B cell (primary cell): ENCODE data around the gene PNPLA1. TPM values are rescaled to one million over a fixed set of nuclear protein-coding genes. Genes with fewer than 3 reads are reported as not detected.

Experiments
- ATAC-seq: fragments of 200-7000 bp; cut with Tn5 transposase; one replicate; pipeline ENCODE4 v1.10.0; 2021; ENCODE audit warnings: low read depth, mild to moderate bottlenecking, moderate number of reproducible peaks, moderate library complexity
- CTCF ChIA-PET: fragments of 350-600 bp; sonication (Branson Sonifier 250); formaldehyde crosslinking; loops from one replicate; lab custom pipeline; 2021; ENCODE audit warnings: antibody characterized with exemption, inconsistent platforms; lab: Charles Lee
- POLR2A ChIA-PET: fragments of 350-600 bp; sonication (Branson Sonifier 250); formaldehyde crosslinking; loops from one replicate; lab custom pipeline; 2021; ENCODE audit warnings: antibody characterized with exemption; lab: Charles Lee
- DNase-seq: peaks from one replicate; pipeline ENCODE4 v3.0.0; 2013
- H2AFZ ChIP-seq: 2 replicates; pipeline ENCODE4 v1.6.1; 2012; ENCODE audit warnings: mild to moderate bottlenecking, low read depth, low read length; ENCODE audit not compliant: insufficient read depth, poor library complexity, severe bottlenecking
- H3K27ac ChIP-seq, 2 donors: 1 replicate in 1 of 2; 2 replicates in 1 of 2; pipeline ENCODE4 v1.5.1; 2012 to 2013; ENCODE audit warnings: low read length in 2 of 2, mild to moderate bottlenecking in 2 of 2, moderate library complexity in 1 of 2
- H3K27me3 ChIP-seq, 4 experiments: fragments of 200-600 bp in 1 of 4; sonication (generic) in 1 of 4; replicated peaks in 1 of 4; 1 replicate in 2 of 4; 2 replicates in 2 of 4; pipeline versions ENCODE4 v1.6.1 to v1.7.0; 2013 to 2016; ENCODE audit warnings: low read length in 3 of 4, mild to moderate bottlenecking in 2 of 4, mixed read lengths in 1 of 4, moderate library complexity in 1 of 4; ENCODE audit not compliant: insufficient read depth in 4 of 4, control insufficient read depth in 3 of 4; ENCODE audit errors: control extremely low read depth in 1 of 4
- H3K36me3 ChIP-seq, 2 experiments: replicated peaks in 1 of 2; 1 replicate in 1 of 2; 2 replicates in 1 of 2; pipeline versions ENCODE4 v1.6.1 to v1.7.1; 2013; ENCODE audit warnings: low read length in 1 of 2; ENCODE audit not compliant: insufficient read depth in 2 of 2, control insufficient read depth in 1 of 2; ENCODE audit errors: control extremely low read depth in 1 of 2, extremely low read depth in 1 of 2
- H3K4me1 ChIP-seq, 2 donors: fragments of 200-600 bp in 1 of 2; sonication (generic) in 1 of 2; 1 replicate in 1 of 2; 2 replicates in 1 of 2; pipeline versions ENCODE4 v1.5.1 to v1.6.1; 2013 to 2017; ENCODE audit warnings: low read length in 2 of 2; ENCODE audit not compliant: control insufficient read depth in 2 of 2, insufficient read depth in 2 of 2
- H3K4me2 ChIP-seq: replicated peaks from 2 replicates; pipeline ENCODE3; 2012; ENCODE audit warnings: mild to moderate bottlenecking, low read depth, low read length; ENCODE audit not compliant: poor library complexity, severe bottlenecking
- H3K4me3 ChIP-seq, 5 experiments: fragments of 200-600 bp in 1 of 5; sonication (generic) in 1 of 5; 1 replicate in 3 of 5; 2 replicates in 2 of 5; pipeline versions ENCODE4 v1.5.1 to v1.7.0; 2011 to 2016; ENCODE audit warnings: low read length in 4 of 5, mild to moderate bottlenecking in 4 of 5, low read depth in 2 of 5, control low read depth in 1 of 5, moderate library complexity in 1 of 5; ENCODE audit not compliant: insufficient read depth in 1 of 5; ENCODE audit errors: control extremely low read depth in 1 of 5, extremely low read depth in 1 of 5
- H3K79me2 ChIP-seq: fragments of 200-600 bp; sonication (generic); one replicate; pipeline ENCODE4 v1.6.0; 2016; ENCODE audit warnings: low read length; ENCODE audit not compliant: control insufficient read depth, insufficient read depth
- H3K9ac ChIP-seq: fragments of 200-600 bp; sonication (generic); 2 replicates; pipeline ENCODE4 v1.6.1; 2017; ENCODE audit warnings: mild to moderate bottlenecking, low read length, moderate library complexity
- H3K9me3 ChIP-seq, 3 donors: one replicate each; pipeline versions ENCODE4 v1.6.1 to v1.7.1; 2013; ENCODE audit warnings: low read length in 2 of 3; ENCODE audit not compliant: control insufficient read depth in 2 of 3, insufficient read depth in 1 of 3; ENCODE audit errors: control extremely low read depth in 1 of 3
- H4K20me1 ChIP-seq: 2 replicates; pipeline ENCODE4 v1.6.0; 2012; ENCODE audit warnings: mild to moderate bottlenecking, low read length; ENCODE audit not compliant: insufficient read depth, control insufficient read depth, poor library complexity, severe bottlenecking
- H3K27ac Mint-ChIP-seq: one replicate; pipeline ENCODE4 v1.8.0; 2021; ENCODE audit warnings: mixed read lengths
- H3K27me3 Mint-ChIP-seq: one replicate; pipeline ENCODE4 v1.8.0; 2021; ENCODE audit warnings: mixed read lengths
- H3K4me1 Mint-ChIP-seq: one replicate; pipeline ENCODE4 v1.8.0; 2021; ENCODE audit warnings: mixed read lengths
- H3K4me3 Mint-ChIP-seq: one replicate; pipeline ENCODE4 v1.8.0; 2021; ENCODE audit warnings: mixed read lengths
- H3K9me3 Mint-ChIP-seq: one replicate; pipeline ENCODE4 v1.8.0; 2022; ENCODE audit warnings: mixed read lengths; ENCODE audit not compliant: insufficient read depth
- CTCF ChIP-seq: fragments of 200-600 bp; IDR thresholded peaks from one replicate; pipeline ENCODE4 v1.8.0; 2022; ENCODE audit warnings: antibody characterized with exemption, mild to moderate bottlenecking
- EZH2 ChIP-seq: IDR thresholded peaks from 2 replicates; pipeline ENCODE4 v1.6.1; 2012; ENCODE audit warnings: borderline replicate concordance, low read depth, mild to moderate bottlenecking, moderate library complexity, low read length; ENCODE audit not compliant: insufficient read depth, poor library complexity, severe bottlenecking
- WGBS: methylation state at CpG from one replicate; pipeline ENCODE4 v1.1.5; 2013; ENCODE audit warnings: missing lambda C conversion rate; ENCODE audit not compliant: insufficient coverage; 5-methylcytosine and 5-hydroxymethylcytosine counted together
- intact Hi-C: fragments of 100-400 bp; cut with micrococcal nuclease; formaldehyde crosslinking; loops from one replicate; pipeline ENCODE4 v1.10.0; 2022
- polyA plus RNA-seq: library from polyadenylated mRNA; depleted of rRNA; stranded (reverse); fragments of >200 nt; gene quantifications from 2 replicates; pipeline ENCODE4 v1.2.3, GENCODE V29; 2012
- total RNA-seq, 2 donors: library from RNA; stranded (reverse); fragments of 120-200 nt in 1 of 2; gene quantifications; 1 replicate in 1 of 2; 2 replicates in 1 of 2; pipeline versions ENCODE4 v1.2.3 to v1.2.4, GENCODE V29; 2013 to 2022

PNPLA1 gene
- total and polyA plus RNA-seq, 2 donors (not counting 1 experiment from before 2014, with no cell fraction given): 0.12 TPM; not detected in 1

DNA sequence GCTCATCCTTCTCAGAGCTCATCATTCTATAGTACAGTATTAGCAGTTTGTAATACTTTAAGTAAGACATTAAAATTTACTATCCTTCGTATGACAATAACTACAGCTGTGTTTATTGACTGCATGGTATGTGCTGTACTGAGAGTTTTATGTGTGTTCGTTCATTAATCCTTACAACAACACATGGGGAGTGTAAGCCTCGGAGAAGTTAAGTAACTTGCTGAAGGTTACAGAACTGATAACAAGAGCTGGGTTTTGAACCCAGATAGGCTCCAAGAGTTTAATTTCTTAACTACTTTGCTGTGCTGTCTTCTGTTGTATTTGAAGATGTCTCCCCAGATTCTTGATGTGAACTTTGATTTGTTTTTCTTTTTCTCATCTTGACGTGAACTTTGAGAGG lies 49.6 kb upstream of the PNPLA1 start:
- Histone ChIP-seq H3K36me3 (peaks cover 5 to 73% of the 10 kb centered on the region in 2 experiments), H3K4me3 (no peak overlapping the region), H3K27ac (no peak overlapping the region), H4K20me1 (no peaks in the 10 kb centered on the region), H3K9me3 (no peaks in the 10 kb centered on the region), H3K9ac (no peak overlapping the region), H3K27me3 (no peaks in the 10 kb centered on the region), H3K79me2 (no peaks in the 10 kb centered on the region), H3K4me1 (no peaks in the 10 kb centered on the region), H3K4me2 (no peak overlapping the region), H2AFZ (no peak overlapping the region)
- TF ChIP-seq CTCF (no peak), EZH2 (no peak)
- POLR2A ChIA-PET: no interaction called here
- no peak overlapping the region for H3K27ac Mint-ChIP-seq
- no peaks in the 10 kb centered on the region for H3K27me3 Mint-ChIP-seq
- intact Hi-C loops: no loop called here
- no CpG with 5 or more reads among the region's 4 CpGs for WGBS
- CTCF ChIA-PET: no interaction called here
- ATAC-seq (no peak), DNase-seq (no peak)
- no peaks in the 10 kb centered on the region for H3K9me3 Mint-ChIP-seq
- H3K4me3 Mint-ChIP-seq: no peak overlapping the region
- H3K4me1 Mint-ChIP-seq: no peaks in the 10 kb centered on the region

DNA sequence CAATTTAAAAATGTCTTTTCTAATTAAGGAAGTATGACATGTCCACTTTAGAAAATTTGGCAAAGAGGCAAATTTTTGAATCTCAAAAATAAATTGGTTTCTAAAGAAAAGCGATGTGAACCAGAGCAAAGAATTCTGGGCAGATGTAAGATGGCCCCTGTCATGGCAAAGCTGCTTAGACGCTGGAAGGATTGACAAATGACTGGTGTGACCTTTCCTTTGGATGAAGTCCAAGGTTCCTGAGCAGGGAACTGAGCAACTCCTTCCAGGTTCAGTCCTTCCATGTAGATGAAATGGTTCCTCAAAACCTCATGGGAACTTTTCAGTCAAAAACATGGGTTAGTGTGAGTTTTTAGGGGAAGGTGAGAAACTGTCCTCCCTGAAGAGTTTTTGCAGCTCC lies 48.2 kb upstream of the PNPLA1 start:
- DNase-seq: no peak
- intact Hi-C loops: no loop called here
- POLR2A ChIA-PET: no interaction called here
- 100% methylated on average over 1 of the region's 2 CpGs for WGBS
- no peaks in the 10 kb centered on the region for H3K9me3 Mint-ChIP-seq
- H3K27ac Mint-ChIP-seq: no peak overlapping the region
- TF ChIP-seq CTCF (no peak), EZH2 (no peak)
- no peak overlapping the region for H3K4me2 ChIP-seq
- no peaks in the 10 kb centered on the region for H3K79me2 ChIP-seq
- ATAC-seq: no peak
- H3K9ac ChIP-seq: no peak overlapping the region
- no peak overlapping the region for H3K4me3 ChIP-seq
- H3K27me3 ChIP-seq: no peaks in the 10 kb centered on the region
- no peak overlapping the region for H3K27ac ChIP-seq
- no peak overlapping the region for H2AFZ ChIP-seq
- H4K20me1 ChIP-seq: no peaks in the 10 kb centered on the region
- no peaks in the 10 kb centered on the region for H3K9me3 ChIP-seq
- no peak overlapping the region for H3K4me3 Mint-ChIP-seq
- no peaks in the 10 kb centered on the region for H3K27me3 Mint-ChIP-seq
- peaks cover 9 to 71% of the 10 kb centered on the region in 2 experiments for H3K36me3 ChIP-seq
- no peaks in the 10 kb centered on the region for H3K4me1 Mint-ChIP-seq
- no peaks in the 10 kb centered on the region for H3K4me1 ChIP-seq
- CTCF ChIA-PET: no interaction called here
